K562 (cell line): ENCODE results near the gene PRICKLE3. TPM values are rescaled to one million over a fixed set of nuclear protein-coding genes. Genes with fewer than 3 reads are reported as not detected.

Experiments used
- CBFA2T3 ChIP-seq: fragments of 450-650 bp; IDR thresholded peaks from 2 replicates; pipeline ENCODE4 v1.6.1; 2017
- CBX2 ChIP-seq: fragments of 200-600 bp; sonication (generic); IDR thresholded peaks from one replicate; pipeline ENCODE4 v1.6.1; 2012; ENCODE audit warnings: mild to moderate bottlenecking, low read length, inconsistent platforms; ENCODE audit not compliant: insufficient read depth, poor library complexity, severe bottlenecking
- EP300 ChIP-seq: IDR thresholded peaks from 2 replicates; pipeline ENCODE4 v1.6.1; 2012; ENCODE audit warnings: low read length, improper control_type of control experiment
- FOSL1 ChIP-seq: fragments of 200-800 bp; sonication (Bioruptor generic); conservative IDR thresholded peaks from 2 replicates; pipeline ENCODE4 v1.6.1; 2016; ENCODE audit warnings: missing genetic modification characterization, missing compliant biosample characterization
- FOXM1 ChIP-seq, 2 experiments: fragments of 450-650 bp in 1 of 2; sonication (generic) in 1 of 2; formaldehyde crosslinking in 1 of 2; IDR thresholded peaks; 2 replicates each; pipeline versions ENCODE4 v1.6.1 to v1.9.0; 2017 to 2022; ENCODE audit warnings: low read depth in 2 of 2, mild to moderate bottlenecking in 2 of 2, missing genetic modification reagents in 1 of 2, moderate library complexity in 1 of 2
- GABPB2 ChIP-seq: fragments of 250-450 bp; sonication (Bioruptor Pico); conservative IDR thresholded peaks from 2 replicates; pipeline ENCODE4 v1.5.1; 2021; ENCODE audit warnings: mild to moderate bottlenecking
- HNRNPH1 ChIP-seq: fragments of 200-400 bp; formaldehyde crosslinking; optimal IDR thresholded peaks from 2 replicates; pipeline ENCODE3; 2017; ENCODE audit warnings: low read depth, mild to moderate bottlenecking, low read length, moderate library complexity
- ILF3 ChIP-seq: fragments of 450-650 bp; IDR thresholded peaks from 2 replicates; pipeline ENCODE4 v1.6.1; 2018; ENCODE audit warnings: antibody characterized with exemption, mild to moderate bottlenecking, moderate library complexity, borderline replicate concordance
- KDM5B ChIP-seq: fragments of 200-600 bp; sonication (generic); IDR thresholded peaks from 2 replicates; pipeline ENCODE4 v1.6.1; 2012; ENCODE audit warnings: low read depth, mild to moderate bottlenecking, moderate library complexity, low read length, control low read depth, inconsistent platforms; ENCODE audit not compliant: insufficient replicate concordance
- MAFG ChIP-seq: fragments of 450-650 bp; conservative IDR thresholded peaks from 2 replicates; pipeline ENCODE4 v1.6.1; 2016; ENCODE audit warnings: missing genetic modification characterization, missing compliant biosample characterization
- MYC ChIP-seq, 2 experiments: fragments of 250-450 bp in 1 of 2; sonication (Bioruptor Pico) in 1 of 2; IDR thresholded peaks; 2 replicates each; pipeline versions ENCODE4 v1.5.1 to v1.6.1; 2012 to 2021; ENCODE audit warnings: low read depth in 2 of 2, borderline replicate concordance in 1 of 2, improper control_type of control experiment in 1 of 2, low read length in 1 of 2, mild to moderate bottlenecking in 1 of 2, moderate library complexity in 1 of 2
- NFIC ChIP-seq: fragments of 450-650 bp; IDR thresholded peaks from 2 replicates; pipeline ENCODE4 v1.6.1; 2017; ENCODE audit warnings: mild to moderate bottlenecking, inconsistent platforms
- NR4A1 ChIP-seq, 2 experiments: fragments of 250-450 bp in 1 of 2; fragments of 450-650 bp in 1 of 2; sonication (Bioruptor Pico) in 1 of 2; IDR thresholded peaks; 2 replicates each; pipeline versions ENCODE4 v1.4.0 to v1.6.1; 2016 to 2020; ENCODE audit warnings: mild to moderate bottlenecking in 2 of 2, missing compliant biosample characterization in 1 of 2, missing genetic modification characterization in 1 of 2, moderate library complexity in 1 of 2
- TBP ChIP-seq: optimal IDR thresholded peaks from 2 replicates; pipeline ENCODE3; 2011; ENCODE audit warnings: low read depth, low read length, improper control_type of control experiment
- TFAM ChIP-seq: fragments of 250-450 bp; sonication (Bioruptor Pico); conservative IDR thresholded peaks from 2 replicates; pipeline ENCODE4 v1.5.0; 2021; ENCODE audit warnings: mild to moderate bottlenecking, moderate library complexity
- TSC22D4 ChIP-seq: fragments of 450-650 bp; IDR thresholded peaks from 2 replicates; pipeline ENCODE4 v1.6.1; 2016; ENCODE audit warnings: missing genetic modification characterization, missing biosample characterization, control low read depth
- ZC3H4 ChIP-seq: sonication (generic); formaldehyde crosslinking; IDR thresholded peaks from 2 replicates; pipeline ENCODE4 v1.9.0; 2021; ENCODE audit warnings: missing genetic modification reagents, borderline replicate concordance
- ZNF584 ChIP-seq: fragments of 200-800 bp; sonication (Bioruptor generic); IDR thresholded peaks from 2 replicates; pipeline ENCODE4 v1.6.1; 2016; ENCODE audit warnings: low read depth, mild to moderate bottlenecking, missing genetic modification characterization, missing compliant biosample characterization
- ZNF75A ChIP-seq: fragments of 450-650 bp; formaldehyde crosslinking; IDR thresholded peaks from 2 replicates; pipeline ENCODE4 v1.4.0; 2020; ENCODE audit warnings: mild to moderate bottlenecking
- polyA plus RNA-seq, 8 experiments: library from polyadenylated mRNA; depleted of rRNA in 4 of 8; stranded (reverse) in 5 of 8; unstranded in 3 of 8; fragments of >200 nt; fragmentation: Nextera tagmentation in 2 of 8; fragmentation: Illumina TruSeq in 1 of 8; extraction: Ambion mirVana in 2 of 8; extraction: Trizol in 1 of 8; gene quantifications; 2 replicates each; pipeline versions ENCODE4 v1.2.1 to v1.2.3, GENCODE V29; 2011 to 2014; ENCODE audit warnings: inconsistent platforms in 1 of 8, missing spikeins in 1 of 8
- total RNA-seq, 7 experiments: library from RNA; depleted of rRNA in 6 of 7; stranded (reverse); fragments of >200 nt in 6 of 7; fragmentation: Illumina TruSeq in 2 of 7; extraction: Trizol in 2 of 7; gene quantifications; 2 replicates each; pipeline versions ENCODE4 v1.2.1 to v1.2.3, GENCODE V29; 2011 to 2021; ENCODE audit warnings: low replicate concordance in 1 of 7
- TF ChIP-seq, protein P1 (sequence below): fragments of 450-650 bp; formaldehyde crosslinking; conservative IDR thresholded peaks from 2 replicates; pipeline ENCODE4 v1.4.0; 2022; ENCODE audit warnings: mild to moderate bottlenecking, missing genetic modification characterization
- TF ChIP-seq, protein P2 (sequence below), 2 experiments: IDR thresholded peaks; 2 replicates each; pipeline ENCODE4 v1.6.1; 2011; ENCODE audit warnings: borderline replicate concordance in 1 of 2, control low read depth in 1 of 2, low read depth in 1 of 2, low read length in 1 of 2, mild to moderate bottlenecking in 1 of 2, mixed read lengths in 1 of 2, moderate library complexity in 1 of 2; ENCODE audit not compliant: insufficient read depth in 1 of 2, insufficient read length in 1 of 2, poor library complexity in 1 of 2, severe bottlenecking in 1 of 2; ENCODE audit errors: extremely low read depth in 1 of 2
- TF ChIP-seq, protein P3 (sequence below), 3 experiments: fragments of 200-800 bp in 1 of 3; sonication (Bioruptor generic) in 1 of 3; sonication (generic) in 1 of 3; formaldehyde crosslinking in 1 of 3; IDR thresholded peaks; 2 replicates each; pipeline versions ENCODE4 v1.6.1 to v1.8.0; 2016 to 2022; ENCODE audit warnings: mild to moderate bottlenecking in 2 of 3, missing compliant biosample characterization in 2 of 3, missing genetic modification characterization in 2 of 3, missing genetic modification reagents in 1 of 3

Gene PRICKLE3
- total and polyA plus RNA-seq, 9 of the 15 experiments (the other 6 are each of a cell fraction or from before 2014, with no cell fraction given), result 1.1 to 44.3 (median 14.0) TPM

DNA sequence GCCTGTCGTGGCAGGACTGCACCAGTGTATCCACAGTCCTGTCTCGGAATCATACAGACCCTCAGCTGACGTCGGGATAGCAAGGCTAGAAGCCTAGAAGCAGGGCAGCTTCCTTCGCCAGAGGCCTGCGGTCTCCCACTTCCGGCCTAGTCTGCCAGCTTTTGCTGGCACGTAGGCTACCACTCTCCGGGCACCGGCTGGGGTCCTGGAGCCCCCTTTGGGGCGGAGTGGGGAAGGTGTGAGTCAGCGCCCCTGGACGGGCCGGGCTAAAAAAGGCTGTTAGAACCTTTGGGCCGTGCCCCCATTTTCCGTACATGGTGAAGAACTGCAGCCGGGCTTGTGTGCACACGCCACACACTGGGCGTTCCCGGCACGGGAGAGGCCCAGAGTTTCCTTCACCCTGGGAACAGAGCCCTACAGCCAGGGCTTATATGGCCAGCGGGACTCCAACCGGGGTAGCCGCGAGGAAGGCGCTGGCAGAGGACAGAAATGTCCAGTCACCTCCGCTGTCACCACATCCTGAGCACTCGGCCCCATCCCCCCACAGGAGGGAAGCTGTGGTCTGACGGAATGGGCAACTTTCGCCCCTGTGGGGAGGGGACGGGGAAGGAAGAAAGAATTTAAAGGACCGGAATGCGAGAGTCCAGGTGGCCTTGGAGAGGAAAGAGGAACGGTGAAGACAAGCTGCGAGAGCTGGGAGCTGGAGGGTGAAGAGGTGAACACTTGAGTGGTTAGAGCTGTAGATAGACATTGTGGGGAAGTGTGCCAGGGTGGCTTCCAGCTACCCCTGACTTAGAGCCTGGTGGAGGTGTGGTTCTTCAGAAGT lies 19.0 kb downstream of the PRICKLE3 start (continued):
- TF ChIP-seq, protein P1, sequence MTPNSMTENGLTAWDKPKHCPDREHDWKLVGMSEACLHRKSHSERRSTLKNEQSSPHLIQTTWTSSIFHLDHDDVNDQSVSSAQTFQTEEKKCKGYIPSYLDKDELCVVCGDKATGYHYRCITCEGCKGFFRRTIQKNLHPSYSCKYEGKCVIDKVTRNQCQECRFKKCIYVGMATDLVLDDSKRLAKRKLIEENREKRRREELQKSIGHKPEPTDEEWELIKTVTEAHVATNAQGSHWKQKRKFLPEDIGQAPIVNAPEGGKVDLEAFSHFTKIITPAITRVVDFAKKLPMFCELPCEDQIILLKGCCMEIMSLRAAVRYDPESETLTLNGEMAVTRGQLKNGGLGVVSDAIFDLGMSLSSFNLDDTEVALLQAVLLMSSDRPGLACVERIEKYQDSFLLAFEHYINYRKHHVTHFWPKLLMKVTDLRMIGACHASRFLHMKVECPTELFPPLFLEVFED, result 0 out of 2 replicates have a peak, but pooled peaks have one; percentile 14
- TF ChIP-seq CBFA2T3, result peak; percentile 41
- no peak for TF ChIP-seq NR4A1 (CRISPR knock-in tag; IDR thresholded peaks at IDR 0.05)
- 0 out of 2 replicates have a peak, but pooled peaks have one; percentile 25 for TF ChIP-seq NR4A1 (tag; IDR thresholded peaks at IDR 0.05)
- TF ChIP-seq EP300, result peak; percentile 75
- TF ChIP-seq TBP, result peak; percentile 64
- no peak for TF ChIP-seq TFAM
- TF ChIP-seq ZNF584, result peak; percentile 42; the same call in 1 of the 2 replicates
- no peak for TF ChIP-seq ZC3H4 (CRISPR knock-in tag)
- TF ChIP-seq, protein P2, sequence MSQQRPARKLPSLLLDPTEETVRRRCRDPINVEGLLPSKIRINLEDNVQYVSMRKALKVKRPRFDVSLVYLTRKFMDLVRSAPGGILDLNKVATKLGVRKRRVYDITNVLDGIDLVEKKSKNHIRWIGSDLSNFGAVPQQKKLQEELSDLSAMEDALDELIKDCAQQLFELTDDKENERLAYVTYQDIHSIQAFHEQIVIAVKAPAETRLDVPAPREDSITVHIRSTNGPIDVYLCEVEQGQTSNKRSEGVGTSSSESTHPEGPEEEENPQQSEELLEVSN (IDR thresholded peaks at IDR 0.05; ENCODE audit: borderline replicate concordance in 1 of 2, extremely low read depth in 1 of 2, insufficient read depth in 1 of 2, insufficient read length in 1 of 2, low read depth in 1 of 2, low read length in 1 of 2, poor library complexity in 1 of 2, severe bottlenecking in 1 of 2), result no peak
- no peak for TF ChIP-seq KDM5B
- TF ChIP-seq MYC (IDR thresholded peaks at IDR 0.05; ENCODE audit: low read depth, low read length), result peak; percentile 39; the same call in 1 of the 2 replicates
- TF ChIP-seq MYC (CRISPR knock-in tag; IDR thresholded peaks at IDR 0.05; ENCODE audit: borderline replicate concordance, low read depth), result no peak
- TF ChIP-seq FOSL1, result peak; percentile 61
- TF ChIP-seq GABPB2 (CRISPR knock-in tag), result no peak
- TF ChIP-seq HNRNPH1, result no peak
- TF ChIP-seq CBX2, result no peak
- no peak for TF ChIP-seq TSC22D4 (tag)
- TF ChIP-seq, protein P3, sequence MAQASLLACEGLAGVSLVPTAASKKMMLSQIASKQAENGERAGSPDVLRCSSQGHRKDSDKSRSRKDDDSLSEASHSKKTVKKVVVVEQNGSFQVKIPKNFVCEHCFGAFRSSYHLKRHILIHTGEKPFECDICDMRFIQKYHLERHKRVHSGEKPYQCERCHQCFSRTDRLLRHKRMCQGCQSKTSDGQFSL (CRISPR knock-in tag; IDR thresholded peaks at IDR 0.05), result no peak
- TF ChIP-seq, protein P3 (tag; IDR thresholded peaks at IDR 0.05), result peak in 1 of 2 experiments; percentile 47; a peak in 2 of 4 replicates
- TF ChIP-seq MAFG, result peak; percentile 53
- TF ChIP-seq ZNF75A (CRISPR knock-in tag), result no peak
- TF ChIP-seq NFIC, result no peak
- no peak for TF ChIP-seq ILF3
- no peak for TF ChIP-seq FOXM1 (IDR thresholded peaks at IDR 0.05; ENCODE audit: low read depth)
- no peak for TF ChIP-seq FOXM1 (CRISPR knock-in tag; IDR thresholded peaks at IDR 0.05; ENCODE audit: low read depth)
